NCI-H460 (cell line): Measurements from ENCODE around the gene LZTR1. TPM values are rescaled to one million over a fixed set of nuclear protein-coding genes. Genes with fewer than 3 reads are reported as not detected.
A peak's percentile ranks its signal among the peaks of the same experiment; 100 is the strongest.
"Not testable (repeated sequence)": the region's sequence is repeated elsewhere in the genome, so short reads cannot be mapped to it uniquely, and the experiment has no call there.

Experiments
- DNase-seq: peaks from one replicate; pipeline ENCODE4 v3.0.0-alpha.2; 2016; ENCODE audit warnings: low read depth; ENCODE audit errors: extremely low read depth
- total RNA-seq: library from RNA; depleted of rRNA; stranded (reverse); fragments of >200 nt; shearing (Covaris generic); gene quantifications from 2 replicates; pipeline ENCODE4 v1.2.3, GENCODE V29; 2014

The LZTR1 gene
- total RNA-seq, 1 experiment from 2014 or later = 20.1 TPM

DNA sequence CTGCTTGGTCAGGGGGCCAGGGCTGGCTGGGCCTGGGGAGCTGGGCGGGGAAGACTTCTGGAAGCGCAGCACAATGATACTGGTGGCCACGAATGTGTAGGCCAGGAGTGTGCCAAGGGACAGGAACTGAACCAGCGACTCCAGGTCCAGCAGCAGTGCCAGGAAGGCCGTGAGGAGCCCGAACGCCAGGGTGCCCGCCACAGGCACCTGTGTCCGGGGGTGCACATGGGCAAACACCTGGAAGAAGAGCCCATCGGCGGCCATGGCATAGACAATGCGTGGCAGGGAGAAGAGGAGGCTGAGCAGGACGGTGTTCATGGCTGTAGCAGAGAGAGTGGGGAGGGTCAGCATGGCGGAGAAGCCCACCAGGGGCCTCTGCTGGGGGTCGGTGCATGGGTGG is 47.9 kb downstream of the LZTR1 start:
- DNase-seq = no peak

DNA sequence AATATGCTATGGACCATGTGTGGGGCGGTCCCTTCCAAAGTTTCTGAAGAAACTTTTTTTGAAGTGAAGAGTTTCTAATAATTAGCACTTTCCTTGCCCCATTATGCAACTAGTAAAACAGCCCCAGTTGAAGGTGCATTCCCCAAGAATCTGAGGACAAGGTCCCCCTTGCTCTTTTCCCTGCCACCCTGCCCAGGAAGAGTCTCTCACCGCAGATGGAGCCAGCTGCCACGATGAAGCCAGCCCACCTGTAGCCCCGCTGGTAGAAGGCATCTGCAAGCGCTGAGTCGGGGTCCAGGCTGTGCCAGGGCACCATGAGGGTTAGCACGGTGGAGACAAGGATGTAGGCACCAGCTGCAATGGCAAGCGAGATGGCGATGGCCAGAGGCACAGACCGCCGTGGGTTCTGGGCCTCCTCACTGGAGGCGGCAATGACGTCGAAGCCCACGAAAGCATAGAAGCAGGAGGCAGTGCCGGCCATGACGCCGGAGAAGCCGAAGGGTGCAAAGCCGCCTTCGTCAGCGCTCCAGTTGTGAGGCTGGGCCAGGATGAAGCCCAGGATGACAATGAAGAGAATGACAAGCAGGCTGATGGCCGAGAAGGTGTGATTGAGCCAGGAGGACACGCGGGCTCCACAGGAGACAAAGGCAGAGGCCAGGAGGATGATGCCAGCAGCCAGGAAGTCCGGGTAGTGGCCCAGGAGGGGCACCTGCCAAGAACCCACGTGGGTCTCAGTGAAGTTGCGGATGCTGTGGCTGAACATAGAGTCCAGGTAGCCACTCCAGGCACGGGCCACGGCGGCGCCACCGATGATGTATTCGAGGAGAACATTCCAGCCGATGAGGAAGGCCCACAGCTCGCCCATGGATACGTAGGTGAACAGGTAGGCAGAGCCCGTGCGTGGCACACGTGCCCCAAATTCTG is 48.8 kb downstream of the LZTR1 start:
- no peak for DNase-seq

GRCh38 chr22:21031545-21032036 is 49.5 kb downstream of the LZTR1 start:
- DNase-seq = no peak

- no peak for DNase-seq
These were observed 50.2 kb downstream of the LZTR1 start, which contains the start of gene SLC7A4 for GRCh38 chr22:21032037-21032867. TSS of gene SLC7A4 (minus strand) at chr22:21032561. CDS start at chr22:21031812, 749 bp downstream.

DNA sequence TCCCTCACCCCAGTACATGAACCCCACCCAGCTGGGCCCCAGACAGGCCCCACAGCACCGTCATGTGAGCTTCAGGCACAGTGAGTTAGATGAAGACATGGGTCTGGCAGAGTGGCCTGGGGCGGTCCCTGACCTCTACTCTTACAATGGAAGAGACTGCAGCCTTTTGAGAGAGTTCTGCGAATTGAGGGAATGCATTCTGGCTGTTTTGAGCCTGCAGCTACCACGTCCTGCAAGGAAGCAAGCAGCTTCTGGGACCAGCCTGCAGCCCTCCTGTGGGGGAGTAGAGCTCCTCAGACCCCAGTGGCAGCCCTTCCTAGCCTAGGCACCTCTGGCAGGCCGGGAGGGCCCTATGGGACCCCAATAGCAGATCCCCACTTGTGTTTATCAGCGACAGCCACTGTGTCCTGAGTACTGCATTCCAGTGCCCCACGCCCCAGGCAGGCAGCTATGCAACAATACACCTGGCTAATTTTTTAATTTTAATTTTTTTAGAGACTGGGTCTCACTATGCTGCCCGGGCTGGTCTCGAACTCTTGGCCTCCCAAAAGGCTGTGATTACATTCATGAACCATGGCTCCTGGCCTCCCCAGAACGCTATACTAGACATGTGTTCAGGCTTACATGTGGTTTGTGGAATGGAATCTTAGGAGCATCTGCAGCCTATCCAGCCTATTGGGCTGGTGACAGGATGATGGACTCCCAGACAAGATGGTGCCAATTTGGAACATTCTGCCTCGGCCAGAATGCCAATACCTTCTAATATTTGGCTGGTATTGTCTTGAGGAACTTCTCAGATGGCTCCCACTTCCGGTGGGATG is 51.0 kb downstream of the LZTR1 start:
- DNase-seq = no peak

GRCh38 chr22:21033895-21034294 is 51.8 kb downstream of the LZTR1 start:
- DNase-seq = no peak

GRCh38 chr22:21034989-21035388 is 52.9 kb downstream of the LZTR1 start:
- DNase-seq = no peak

DNA sequence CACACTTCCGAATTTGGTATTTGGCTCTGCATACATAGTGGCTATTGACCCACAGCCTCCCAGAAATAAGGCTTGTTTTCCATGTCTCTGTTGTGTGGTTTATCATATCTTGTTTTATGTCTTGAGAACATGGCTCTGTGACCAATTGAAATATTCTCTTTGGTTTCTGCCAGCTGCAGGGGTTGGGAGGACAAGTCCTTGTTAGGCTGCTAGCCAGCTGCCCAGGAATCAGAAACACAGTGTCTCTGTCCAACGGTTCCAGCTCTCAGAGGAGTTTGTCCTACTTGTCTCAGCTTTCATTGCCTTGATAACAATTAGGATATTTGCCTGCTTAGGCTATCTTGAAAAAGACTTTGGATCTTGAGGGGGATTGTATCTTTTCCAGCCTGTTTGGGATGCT is 56.3 kb downstream of the LZTR1 start:
- DNase-seq = no peak

DNA sequence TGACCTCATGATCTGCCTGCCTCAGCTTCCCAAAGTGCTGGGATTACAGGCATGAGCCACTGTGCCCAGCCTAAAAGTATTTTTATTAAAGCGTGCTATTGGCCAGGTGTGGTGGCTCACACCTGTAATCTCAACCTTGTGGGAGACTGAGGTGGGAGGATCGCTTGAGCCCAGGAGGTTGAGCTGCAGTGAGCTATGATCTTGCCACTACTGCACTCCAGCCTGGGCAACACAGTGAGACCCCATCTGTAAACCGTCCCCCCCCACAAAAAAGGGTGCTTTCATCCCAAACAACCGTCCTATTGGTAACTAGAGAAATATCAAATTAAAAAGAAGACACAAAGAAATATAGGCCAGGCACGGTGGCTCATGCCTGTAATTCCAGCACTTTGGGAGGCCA is 57.1 kb downstream of the LZTR1 start:
- not testable (repeated sequence) for DNase-seq

DNA sequence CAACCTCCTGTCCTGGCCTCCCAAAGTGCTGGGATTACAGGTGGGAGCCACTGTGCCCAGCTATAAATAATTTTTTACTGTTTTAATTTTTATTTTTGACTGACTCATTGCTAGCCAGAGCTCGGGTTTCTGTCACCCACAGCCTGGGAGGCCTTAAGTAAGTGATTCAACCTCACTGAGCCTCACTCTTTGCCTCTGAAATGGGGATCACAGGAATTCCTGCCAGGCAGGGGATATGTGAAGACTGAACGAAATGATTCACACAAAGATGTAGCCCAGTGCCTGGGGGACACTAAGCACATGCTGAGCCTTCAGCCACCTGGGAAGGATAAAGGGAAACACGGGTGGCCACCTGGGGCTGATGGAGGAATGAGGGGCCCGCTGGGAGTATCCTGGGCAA is 59.8 kb downstream of the LZTR1 start:
- DNase-seq = no peak

DNA sequence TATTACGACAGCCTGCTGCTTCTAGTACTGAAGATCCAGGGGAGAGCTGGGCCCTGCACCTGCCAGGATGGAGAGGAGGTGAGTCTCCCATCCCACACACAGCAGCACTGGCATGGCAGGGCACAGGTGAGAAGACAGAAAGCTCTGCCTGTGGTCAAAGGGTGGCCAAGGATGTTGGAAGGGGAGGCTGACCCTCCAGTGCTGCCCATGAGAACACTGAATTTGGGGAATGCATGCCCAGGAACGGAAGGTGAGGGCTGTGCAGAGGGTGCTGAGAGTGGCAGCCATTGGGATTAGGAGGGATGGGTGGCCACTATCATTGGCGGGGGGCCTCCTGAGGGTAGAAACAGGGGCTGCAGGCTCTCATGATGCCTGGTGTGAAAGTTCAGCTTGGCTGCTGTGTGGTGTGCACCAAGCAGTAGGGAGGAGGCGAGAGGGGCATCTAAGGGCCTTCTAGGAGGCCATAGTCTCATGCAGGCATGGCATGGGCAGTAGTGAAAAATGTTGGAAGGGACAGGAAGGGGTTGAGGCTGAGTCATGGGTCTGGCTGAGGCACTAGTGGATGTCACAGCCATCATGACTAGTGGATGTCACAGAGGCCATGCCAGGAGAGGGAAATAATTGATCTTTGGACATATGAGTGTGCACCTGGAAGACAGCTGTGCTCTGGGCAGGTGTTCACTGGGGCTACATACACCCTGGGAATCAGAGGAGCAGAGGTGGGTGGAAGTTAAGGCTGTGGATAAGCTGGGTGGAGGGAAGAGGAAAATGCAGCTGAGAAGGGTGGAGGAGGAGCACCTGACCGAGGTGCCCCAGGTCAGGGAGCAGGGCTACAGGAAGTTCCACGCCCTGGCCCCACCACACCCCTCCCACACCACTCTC is 61.1 kb downstream of the LZTR1 start:
- DNase-seq = no peak

DNA sequence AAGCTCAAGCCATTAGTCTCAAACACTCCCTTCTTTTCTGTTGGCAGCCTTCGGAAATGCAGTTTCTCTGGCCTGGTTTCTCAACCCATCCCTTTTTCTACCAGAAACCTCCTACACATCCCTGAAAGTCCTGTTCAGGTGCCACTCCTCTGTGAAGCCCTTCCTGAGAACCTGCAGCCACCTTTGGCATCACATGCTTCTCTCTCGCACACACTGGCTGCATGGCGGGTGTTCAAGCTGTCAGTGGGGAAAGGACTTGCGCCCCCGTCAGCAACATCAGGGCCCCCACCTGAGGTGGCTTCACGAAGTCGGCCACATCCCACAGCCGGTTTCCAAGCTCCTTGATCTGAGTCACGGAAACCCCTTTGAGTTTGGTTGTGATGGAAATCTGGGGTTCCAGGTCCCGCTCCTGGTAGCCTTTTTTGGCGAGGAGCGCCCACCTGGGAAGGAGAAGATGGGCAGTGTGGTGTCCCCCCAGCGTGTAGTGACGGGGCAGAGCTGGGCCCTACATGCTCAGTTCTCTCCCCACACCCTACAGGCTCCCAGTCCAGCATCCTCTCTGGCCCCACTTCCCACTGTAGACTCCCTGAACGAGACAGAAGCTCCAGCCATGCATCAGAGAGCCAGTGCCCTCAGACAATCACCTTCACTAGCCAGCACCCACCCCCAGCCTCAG is 61.9 kb downstream of the LZTR1 start:
- DNase-seq = no peak

DNA sequence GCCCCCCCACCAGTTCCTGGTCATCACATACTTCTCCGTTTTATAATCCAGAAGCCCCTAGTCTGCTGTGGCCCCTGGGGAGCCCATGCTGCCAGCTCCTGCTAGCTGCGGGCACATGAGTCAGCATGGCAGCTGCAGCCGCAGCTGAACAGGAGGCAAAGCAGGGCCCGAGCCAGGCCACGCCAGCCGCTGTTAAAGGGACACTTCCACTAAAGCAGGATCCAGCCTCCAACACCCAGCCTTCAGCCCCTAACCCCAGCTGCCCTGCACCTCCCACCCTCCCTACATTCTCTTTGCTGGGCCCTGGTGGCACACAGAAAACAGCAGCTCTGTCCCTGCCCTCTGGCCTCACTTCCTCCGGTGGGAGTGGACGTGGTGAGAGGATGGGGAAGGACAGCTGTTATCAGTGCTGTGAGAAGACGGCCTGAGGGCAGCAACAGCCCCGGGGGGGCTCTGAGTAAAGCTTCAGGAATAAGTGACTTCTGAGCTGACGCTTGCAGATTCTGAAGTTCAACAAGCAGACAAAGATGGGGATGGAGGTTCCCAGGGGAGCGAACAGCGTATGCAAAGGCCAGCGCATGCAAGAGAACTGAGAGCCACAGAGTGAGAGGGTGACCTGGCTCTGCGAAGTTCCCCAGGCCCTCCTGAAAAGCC is 63.0 kb downstream of the LZTR1 start:
- DNase-seq = peak; percentile 12

- DNase-seq = peak; percentile 75
These were observed 63.6 kb downstream of the LZTR1 start, which contains the start of gene LRRC74B for GRCh38 chr22:21045585-21046294. TSS of gene LRRC74B (plus strand) at chr22:21045946. CDS start at chr22:21045987, 41 bp downstream.

- no peak for DNase-seq
These were observed 65.1 kb downstream of the LZTR1 start for GRCh38 chr22:21047035-21047661.

DNA sequence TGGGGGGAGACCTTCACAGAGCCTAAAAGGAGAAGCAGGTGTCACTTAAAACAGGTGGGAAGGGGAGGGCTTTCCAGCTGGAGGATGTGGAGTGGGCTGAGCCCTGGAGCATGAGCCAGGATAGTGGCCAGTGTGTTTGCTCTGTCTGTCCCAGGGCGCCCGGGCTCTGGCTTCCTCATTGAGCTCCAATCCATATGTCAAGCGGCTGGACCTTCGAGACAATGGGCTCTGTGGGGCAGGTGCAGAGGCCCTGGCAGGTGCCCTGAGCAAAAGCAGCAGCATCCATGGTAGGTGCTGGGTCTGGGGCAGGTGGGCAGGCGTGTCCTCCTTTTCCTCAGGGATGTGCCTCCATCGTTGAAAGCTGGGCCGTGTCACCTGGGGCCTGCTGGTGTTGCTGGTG is 65.6 kb downstream of the LZTR1 start:
- DNase-seq = no peak

- DNase-seq = not testable (repeated sequence)
These were observed 66.4 kb downstream of the LZTR1 start for GRCh38 chr22:21048448-21048847.
